GM12872 (cell line): ENCODE data around the gene GINS1.

Source experiments
- TF ChIP-seq, protein P1 (sequence below): IDR thresholded peaks from 3 replicates; pipeline ENCODE4 v1.5.1; 2011; ENCODE audit warnings: low read depth, mild to moderate bottlenecking, low read length, moderate library complexity; ENCODE audit not compliant: insufficient read depth

GINS1 gene

GRCh38 chr20:25476106-25477013, 68.9 kb downstream of the GINS1 start:
- TF ChIP-seq, protein P1, sequence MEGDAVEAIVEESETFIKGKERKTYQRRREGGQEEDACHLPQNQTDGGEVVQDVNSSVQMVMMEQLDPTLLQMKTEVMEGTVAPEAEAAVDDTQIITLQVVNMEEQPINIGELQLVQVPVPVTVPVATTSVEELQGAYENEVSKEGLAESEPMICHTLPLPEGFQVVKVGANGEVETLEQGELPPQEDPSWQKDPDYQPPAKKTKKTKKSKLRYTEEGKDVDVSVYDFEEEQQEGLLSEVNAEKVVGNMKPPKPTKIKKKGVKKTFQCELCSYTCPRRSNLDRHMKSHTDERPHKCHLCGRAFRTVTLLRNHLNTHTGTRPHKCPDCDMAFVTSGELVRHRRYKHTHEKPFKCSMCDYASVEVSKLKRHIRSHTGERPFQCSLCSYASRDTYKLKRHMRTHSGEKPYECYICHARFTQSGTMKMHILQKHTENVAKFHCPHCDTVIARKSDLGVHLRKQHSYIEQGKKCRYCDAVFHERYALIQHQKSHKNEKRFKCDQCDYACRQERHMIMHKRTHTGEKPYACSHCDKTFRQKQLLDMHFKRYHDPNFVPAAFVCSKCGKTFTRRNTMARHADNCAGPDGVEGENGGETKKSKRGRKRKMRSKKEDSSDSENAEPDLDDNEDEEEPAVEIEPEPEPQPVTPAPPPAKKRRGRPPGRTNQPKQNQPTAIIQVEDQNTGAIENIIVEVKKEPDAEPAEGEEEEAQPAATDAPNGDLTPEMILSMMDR = no peak

- TF ChIP-seq, protein P1 = no peak
Measured at GRCh38 chr20:25477014-25477882, 69.8 kb downstream of the GINS1 start.

DNA sequence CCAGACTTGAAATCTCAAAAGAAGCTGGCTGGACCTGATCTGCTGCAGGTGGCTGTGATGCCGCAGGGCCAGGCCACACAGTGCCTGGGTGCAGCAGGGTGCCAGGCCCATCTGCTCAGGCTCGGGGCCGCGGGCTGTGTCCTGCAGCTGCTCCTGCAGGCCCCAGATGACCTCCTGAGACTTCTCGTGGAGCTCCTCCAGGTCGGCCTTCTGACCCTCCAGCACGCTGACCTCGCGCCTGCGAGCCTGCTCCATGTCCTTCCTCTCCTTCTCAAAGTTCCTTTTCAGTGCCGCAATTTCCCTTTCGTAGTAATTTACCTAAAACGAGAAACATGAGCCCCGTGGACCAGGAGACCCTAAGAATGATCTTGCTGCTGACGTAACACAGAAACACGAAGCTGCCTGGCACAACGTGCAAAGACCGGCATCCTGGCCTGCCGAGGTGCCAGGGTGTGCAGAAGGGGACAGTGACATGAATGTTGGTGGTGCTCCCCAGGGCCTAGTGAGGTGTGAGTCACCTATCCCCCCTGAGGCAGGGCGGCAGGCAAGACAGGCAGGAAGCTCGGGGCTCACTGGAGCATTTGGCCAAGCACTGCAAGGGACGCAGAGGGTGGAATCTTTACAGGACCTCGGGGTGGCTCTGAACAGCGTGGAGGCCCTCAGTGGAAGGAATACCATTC, 71.6 kb downstream of the GINS1 start:
- TF ChIP-seq, protein P1 = no peak

DNA sequence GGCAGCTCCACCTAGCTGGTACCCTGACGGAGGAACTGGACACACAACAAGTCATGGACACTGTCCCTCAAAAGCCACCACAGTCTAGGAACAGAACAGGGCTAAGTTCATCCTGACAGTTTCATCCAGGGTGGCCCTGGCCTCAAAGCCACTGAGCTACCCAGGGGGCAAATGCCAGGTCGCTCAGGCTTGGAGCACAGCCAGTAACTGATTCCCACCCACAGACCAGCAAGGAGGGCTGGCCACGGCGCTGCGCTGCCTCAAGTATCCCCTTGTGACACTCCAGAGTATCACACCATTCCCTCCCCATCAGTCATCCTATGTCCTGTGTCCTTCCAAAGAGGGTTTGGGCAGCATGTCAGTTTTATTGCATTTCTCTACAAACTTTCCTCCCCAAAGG, 72.2 kb downstream of the GINS1 start:
- TF ChIP-seq, protein P1 = no peak

DNA sequence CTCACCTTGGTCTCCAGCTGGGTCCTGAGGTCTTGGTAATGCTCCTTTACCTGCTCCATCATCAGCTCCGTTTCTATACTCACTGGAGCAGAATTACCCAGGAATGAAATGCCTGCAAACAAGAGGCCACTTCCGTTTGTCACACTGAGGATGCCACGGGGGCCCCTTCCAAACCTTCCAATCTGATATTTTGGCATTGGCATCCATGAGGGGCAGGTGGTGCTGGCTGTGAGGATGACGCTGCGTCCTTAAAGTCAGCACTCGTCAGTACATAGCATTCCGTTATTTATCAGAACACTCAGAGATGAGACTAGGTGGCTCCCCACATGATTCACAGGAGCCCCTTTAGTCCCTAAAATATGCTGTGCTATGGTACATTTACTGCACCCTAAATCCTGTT, 72.7 kb downstream of the GINS1 start:
- TF ChIP-seq, protein P1 = no peak

DNA sequence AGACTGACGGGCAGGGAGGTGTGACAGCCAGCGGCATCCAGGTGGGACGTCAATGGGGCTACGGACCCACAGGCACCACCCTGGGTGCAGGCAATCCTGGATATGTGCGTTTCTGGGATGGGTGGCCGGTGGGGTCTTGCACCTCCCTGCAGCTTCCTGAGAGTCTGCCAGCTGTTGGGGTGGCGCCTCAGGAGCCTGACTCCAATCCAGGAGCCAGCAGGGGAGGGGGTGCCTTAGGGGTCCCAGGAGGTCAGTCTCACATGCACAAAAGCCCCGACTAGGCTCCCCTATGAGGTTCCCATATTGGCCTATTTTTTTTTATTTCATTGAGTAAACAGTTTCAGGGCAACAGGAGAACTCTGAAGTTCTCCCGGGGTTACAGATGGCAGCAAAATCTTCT, 73.3 kb downstream of the GINS1 start:
- TF ChIP-seq, protein P1 = no peak
